D721Med (cell line): Measurements from ENCODE around the gene SLC25A53.
A peak's percentile ranks its signal among the peaks of the same experiment; 100 is the strongest.

Source experiments
- DNase-seq: peaks from one replicate; pipeline ENCODE4 v3.0.0; 2011; ENCODE audit warnings: low spot score; ENCODE audit not compliant: insufficient read length
- FAIRE-seq: peaks from 2 replicates; lab custom pipeline; 2011; peaks lifted over from hg19 to GRCh38; lab: Jason Lieb, UNC
- CTCF ChIP-seq: IDR thresholded peaks from 2 replicates; pipeline ENCODE4 v1.5.1; 2012; ENCODE audit warnings: mild to moderate bottlenecking, control low read depth; ENCODE audit not compliant: insufficient read depth; ENCODE audit errors: missing control alignments

Gene SLC25A53

GRCh38 chrX:104156630-104157529 lies at the start of gene SLC25A53:
Gene SLC25A53, minus strand, starts transcription at chrX:104157009. Its CDS starts 51,752 bp downstream, at chrX:104105257.
- FAIRE-seq (no peak), DNase-seq (no peak)
- no peak for TF ChIP-seq CTCF

- DNase-seq (no peak), FAIRE-seq (no peak)
- TF ChIP-seq CTCF = no peak
These were observed 48.7 kb upstream of the SLC25A53 start for GRCh38 chrX:104205548-104205947.

- DNase-seq = no peak
- TF ChIP-seq CTCF = peak; percentile 60
- FAIRE-seq = no peak
These were observed 38.8 kb upstream of the SLC25A53 start for GRCh38 chrX:104195489-104196084.

- FAIRE-seq (no peak), DNase-seq (no peak)
- no peak for TF ChIP-seq CTCF
These were observed 38.2 kb upstream of the SLC25A53 start for GRCh38 chrX:104195013-104195412.

- FAIRE-seq (no peak), DNase-seq (no peak)
- TF ChIP-seq CTCF = no peak
These were observed 36.7 kb upstream of the SLC25A53 start for GRCh38 chrX:104193485-104193884.

- no peak for TF ChIP-seq CTCF
- DNase-seq = no peak
- no peak for FAIRE-seq
These were observed 33.0 kb upstream of the SLC25A53 start for GRCh38 chrX:104189837-104190236.

GRCh38 chrX:104187931-104188330 lies 31.1 kb upstream of the SLC25A53 start:
- DNase-seq (no peak), FAIRE-seq (no peak)
- no peak for TF ChIP-seq CTCF
